Ovary (tissue), 3 donors: Measurements from ENCODE around the gene IDUA.

Experiments
- CTCF ChIP-seq, 3 donors: fragments of 450-650 bp in 2 of 3; fragments of 200-600 bp in 1 of 3; IDR thresholded peaks; one replicate each; pipeline versions ENCODE4 v1.5.1 to v1.8.0; 2016 to 2022; ENCODE audit warnings: antibody characterized with exemption in 3 of 3, mild to moderate bottlenecking in 1 of 3
- EP300 ChIP-seq: sonication (generic); formaldehyde crosslinking; IDR thresholded peaks from one replicate; pipeline ENCODE4 v1.6.1; 2017; ENCODE audit warnings: antibody characterized with exemption
- POLR2A ChIP-seq: fragments of 450-650 bp; IDR thresholded peaks from one replicate; pipeline ENCODE4 v1.6.1; 2017; ENCODE audit warnings: antibody characterized with exemption, mild to moderate bottlenecking, moderate library complexity
- donor health status: DM: no; HTN: no; CAD: no.

GRCh38 chr4:1012034-1012739, 25.3 kb downstream of the IDUA start:
- no peak for TF ChIP-seq CTCF (IDR thresholded peaks at IDR 0.05)
- TF ChIP-seq EP300 = no peak
- TF ChIP-seq POLR2A = no peak
